HG02610 (cell line): ENCODE results near the gene NRG4.
A peak's percentile ranks its signal among the peaks of the same experiment; 100 is the strongest.
"Not testable (repeated sequence)": the region's sequence is repeated elsewhere in the genome, so short reads cannot be mapped to it uniquely, and the experiment has no call there.

Experiments used
- ATAC-seq: cut with Tn5 transposase; IDR thresholded peaks from one replicate; pipeline ENCODE4 v1.9.1; 2021; ENCODE audit warnings: mild to moderate bottlenecking, moderate library complexity; ENCODE audit not compliant: unreplicated experiment

Gene NRG4

DNA sequence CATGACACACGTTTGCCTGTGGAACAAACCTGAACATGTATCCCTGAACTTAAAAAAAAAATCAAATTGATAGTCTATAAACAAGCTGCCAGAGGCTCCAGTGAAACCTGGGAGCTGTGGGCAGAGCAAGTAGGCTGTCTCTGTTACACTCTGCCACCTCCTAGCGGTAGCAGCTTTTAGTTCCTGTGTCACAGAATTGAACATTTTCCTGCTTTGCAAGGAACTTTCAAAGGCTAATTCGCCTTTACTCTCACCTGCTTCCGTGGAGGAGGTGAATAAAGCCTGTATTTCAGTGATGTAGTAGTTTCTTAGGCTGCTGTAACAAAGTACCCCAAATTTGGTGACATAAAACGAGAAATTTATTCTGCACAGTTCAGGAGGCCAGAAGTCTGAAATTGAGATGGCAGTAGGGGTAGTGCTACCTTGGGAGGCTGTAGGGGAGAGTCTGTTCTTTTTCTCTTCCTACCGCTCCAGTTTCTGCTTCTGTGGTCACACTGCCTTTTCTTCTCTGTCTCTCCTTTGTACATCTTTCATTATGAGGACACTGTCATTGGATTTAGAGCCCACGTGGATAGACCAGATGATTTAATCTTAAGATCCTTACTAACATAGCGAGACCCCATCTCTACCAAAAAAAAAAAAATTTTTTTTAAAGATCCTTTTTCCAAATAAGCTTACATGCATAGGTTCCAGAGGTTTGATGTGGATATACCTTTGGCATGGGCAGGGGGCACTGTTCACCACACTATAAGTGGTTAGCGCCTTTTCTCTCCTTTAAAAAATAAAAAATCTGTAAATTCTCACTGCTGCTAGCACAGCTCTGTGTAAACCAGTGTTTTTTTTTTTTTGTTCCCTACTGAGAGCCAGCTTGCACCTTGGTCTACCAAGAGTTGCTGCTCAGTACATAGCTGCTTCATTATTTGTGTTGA lies 83.3 kb downstream of the NRG4 start:
- ATAC-seq: no peak

DNA sequence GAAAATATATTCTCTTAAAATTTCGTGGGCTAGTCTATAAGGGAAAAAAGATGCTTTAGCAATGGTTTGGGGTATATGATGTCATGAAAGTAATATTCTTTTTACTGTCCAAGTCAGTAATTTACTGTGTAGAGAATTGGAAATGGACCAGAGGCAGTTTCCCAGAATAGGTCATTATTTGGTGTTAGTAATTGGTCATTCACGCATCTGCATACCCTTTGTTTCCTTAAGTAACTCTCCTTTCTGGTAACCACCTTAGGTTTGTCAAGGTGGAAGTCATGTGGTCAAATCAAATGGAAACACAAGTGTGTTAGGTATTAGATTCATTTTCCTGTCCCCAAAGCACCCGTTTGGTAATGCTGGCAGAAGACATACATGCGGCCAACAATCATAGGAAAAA lies 84.6 kb downstream of the NRG4 start:
- ATAC-seq: no peak

DNA sequence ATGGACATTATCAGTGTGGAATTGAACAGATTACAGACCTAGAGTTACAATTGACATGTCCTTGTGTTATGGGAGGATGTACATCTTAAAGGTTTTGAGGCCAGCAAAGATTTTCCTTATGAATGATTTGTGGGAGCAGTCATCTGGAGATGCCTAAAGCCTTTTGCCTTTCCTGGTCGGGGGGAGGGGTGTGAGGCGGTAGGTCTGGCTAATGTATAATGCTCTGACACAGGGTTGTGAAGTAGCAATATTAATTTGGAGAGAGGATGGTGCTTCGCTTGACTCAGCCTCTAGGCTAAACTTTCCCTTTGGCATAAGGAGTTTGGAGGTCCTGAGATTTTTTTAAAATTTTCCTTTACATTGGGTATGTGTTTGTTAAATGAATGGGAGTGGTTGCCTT lies 85.3 kb downstream of the NRG4 start:
- no peak for ATAC-seq

DNA sequence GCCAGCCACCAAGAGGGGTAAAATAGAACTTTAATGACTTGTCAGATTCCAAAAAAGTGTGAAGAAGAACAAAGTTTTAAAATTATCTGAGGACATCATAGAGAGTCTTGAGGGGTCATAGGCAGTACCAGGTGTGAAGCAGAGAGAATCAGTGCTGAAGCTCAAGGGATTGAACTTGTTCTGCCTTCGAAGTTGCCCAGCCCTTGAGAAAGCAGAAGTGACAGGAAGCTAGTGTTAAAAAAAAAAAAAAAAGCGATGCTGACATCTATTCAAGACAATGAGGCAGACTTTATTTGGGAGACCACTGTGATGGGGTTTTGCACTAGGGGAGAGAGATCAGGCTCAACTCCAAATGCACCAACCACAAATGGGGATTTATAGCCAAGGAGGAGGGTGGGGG lies 86.8 kb downstream of the NRG4 start:
- no peak for ATAC-seq

DNA sequence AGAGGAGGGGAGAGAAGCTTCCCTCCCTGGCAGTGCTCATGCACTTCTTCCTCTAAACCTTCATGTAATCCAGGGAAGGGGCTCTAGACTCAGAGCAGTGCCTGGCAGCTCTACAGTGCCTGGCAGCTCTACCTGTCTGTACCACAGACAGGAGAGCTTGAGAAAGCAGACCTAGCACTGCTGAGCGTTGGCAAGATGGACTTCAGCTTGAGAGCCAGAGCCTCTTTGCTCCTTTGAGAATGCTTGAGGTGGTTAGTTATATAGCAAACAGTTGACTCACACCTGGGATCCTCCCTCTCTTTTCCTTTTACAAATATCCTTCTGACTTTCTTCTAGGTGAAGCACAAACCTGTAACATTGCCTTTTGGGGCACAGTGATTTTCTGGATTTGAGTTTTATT lies 87.6 kb downstream of the NRG4 start:
- ATAC-seq: no peak

DNA sequence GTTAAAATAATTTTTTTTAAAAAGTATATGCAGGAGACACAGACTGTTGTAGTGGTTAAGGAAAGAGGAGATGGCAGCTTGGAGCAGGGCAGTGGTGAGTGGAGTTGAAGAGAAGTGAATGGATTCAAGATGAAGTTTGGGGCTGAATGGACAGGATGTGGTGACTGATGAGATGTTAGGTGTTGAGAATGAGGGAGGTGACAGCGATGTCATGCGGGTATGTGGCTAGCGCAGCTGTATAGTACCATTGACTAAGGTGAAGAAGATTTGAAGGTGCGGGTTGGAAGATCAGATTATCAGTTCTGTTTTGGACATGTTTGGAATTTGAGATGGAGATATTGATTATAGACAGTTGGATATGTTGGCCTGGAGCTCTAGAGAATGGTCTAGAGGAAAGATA lies 88.5 kb downstream of the NRG4 start:
- no peak for ATAC-seq

DNA sequence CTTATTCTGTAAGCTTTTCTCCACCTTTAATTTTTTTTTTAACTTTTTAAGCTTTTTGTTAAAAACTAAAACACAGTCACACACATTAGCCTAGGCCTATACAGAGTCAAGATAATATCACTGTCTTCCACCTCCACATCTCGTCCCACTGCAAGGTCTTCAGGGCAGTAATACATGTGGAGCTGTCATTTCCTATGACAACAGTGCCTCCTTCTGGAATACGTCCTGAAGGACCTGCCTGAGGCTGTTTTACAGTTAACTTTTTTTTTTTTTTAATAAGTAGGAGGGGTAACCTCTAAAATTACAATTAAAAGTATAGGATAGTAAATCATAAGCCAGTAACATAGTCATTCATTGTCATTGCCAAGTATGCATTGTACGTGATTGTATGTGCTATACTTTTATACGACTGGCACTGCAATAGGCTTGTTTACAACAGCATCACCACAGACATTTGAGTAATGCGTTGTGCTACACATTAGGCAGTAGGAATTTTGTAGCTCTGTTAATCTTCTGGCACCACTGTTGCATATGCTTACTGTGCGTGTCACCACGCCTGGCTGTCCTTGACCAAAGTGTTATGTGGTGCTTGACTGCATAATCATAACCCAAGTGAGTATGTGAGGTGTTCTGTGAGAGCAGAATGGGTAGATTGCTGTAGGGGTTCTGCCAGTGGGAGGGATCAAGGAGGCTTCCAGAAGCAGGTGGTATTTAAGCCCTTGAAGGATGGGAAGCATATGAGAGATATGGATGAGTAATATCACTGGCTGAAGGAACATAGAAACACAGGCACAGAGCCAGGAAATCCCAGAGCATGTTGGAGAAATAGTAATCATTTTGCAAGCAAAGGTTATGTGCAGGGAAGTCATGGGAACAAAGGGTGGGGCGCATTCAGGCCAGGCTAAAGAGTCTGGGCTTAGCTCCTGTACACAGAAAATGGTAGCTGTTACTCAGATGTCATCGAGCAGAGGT lies 90.2 kb downstream of the NRG4 start:
- no peak for ATAC-seq

DNA sequence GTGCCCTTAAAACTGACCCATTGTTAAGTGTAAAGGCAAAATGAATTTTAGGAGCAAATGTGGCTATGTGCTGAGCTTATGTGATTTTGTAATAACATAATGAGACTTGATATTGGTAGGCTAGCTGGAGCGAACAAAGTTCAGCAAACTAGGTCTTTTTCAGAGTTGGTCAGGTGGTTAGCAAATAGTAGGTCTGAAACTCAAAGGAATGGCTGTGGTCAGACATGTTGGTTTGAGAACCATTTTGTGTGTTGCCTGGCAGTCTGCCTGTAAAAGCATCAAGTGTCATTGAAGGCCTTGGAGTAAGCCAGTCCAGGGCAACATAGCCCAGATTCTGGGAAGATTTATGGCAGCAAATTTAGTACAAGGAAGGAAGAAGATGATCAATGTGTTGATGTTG lies 92.1 kb downstream of the NRG4 start:
- ATAC-seq: no peak

DNA sequence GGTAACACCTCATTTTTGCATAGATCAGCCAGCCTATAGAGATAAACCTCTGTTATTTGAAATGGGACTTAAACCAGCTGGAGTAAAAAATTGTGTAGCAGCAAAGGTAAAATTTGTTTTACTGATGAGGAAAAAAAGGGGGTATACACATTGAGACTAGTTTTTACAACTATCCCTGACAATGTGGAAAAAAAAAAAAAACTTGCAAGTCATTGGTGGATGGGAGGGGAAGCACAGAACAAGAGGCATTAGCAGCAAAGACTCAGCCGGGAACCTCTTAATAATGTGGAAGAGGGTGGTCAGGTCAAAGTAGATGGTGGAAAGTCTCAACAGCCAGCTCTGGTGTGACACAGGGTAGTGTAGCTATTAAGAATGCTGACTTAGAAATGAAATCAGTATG lies 94.1 kb downstream of the NRG4 start:
- ATAC-seq: no peak

DNA sequence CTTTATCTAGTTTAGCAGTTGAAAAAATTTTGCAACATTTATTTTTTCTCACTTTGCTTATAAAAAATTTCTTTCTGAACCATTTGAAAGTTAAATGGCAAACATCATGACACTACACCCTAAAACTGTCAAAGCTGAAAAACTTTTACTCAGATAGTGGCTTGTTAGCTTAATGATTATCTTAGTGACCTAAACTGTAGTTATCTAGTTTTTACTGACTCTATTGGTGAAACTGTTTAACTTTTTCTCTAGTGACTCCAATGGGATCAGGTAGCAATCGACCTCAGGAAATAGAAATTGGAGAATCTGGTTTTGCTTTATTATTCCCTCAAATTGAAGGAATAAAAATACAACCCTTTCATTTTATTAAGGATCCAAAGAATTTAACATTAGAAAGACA lies 95.2 kb downstream of the NRG4 start:
- no peak for ATAC-seq

DNA sequence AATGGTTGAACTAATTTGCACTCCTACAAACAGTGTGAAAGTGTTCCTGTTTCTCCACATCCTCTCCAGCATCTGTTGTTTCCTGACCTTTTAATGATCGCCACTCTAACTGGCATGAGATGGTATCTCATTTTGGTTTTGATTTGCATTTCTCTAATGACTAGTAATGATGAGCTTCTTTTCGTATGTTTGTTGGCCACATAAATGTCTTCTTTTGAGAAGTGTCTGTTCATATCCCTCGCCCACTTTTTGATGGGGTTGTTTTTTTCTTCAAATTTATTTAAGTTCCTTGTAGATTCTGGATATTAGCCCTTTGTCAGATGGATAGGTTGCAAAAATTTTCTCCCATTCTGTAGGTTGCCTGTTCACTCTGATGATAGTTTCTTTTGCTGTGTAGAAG lies 101.9 kb downstream of the NRG4 start:
- not testable (repeated sequence) for ATAC-seq

DNA sequence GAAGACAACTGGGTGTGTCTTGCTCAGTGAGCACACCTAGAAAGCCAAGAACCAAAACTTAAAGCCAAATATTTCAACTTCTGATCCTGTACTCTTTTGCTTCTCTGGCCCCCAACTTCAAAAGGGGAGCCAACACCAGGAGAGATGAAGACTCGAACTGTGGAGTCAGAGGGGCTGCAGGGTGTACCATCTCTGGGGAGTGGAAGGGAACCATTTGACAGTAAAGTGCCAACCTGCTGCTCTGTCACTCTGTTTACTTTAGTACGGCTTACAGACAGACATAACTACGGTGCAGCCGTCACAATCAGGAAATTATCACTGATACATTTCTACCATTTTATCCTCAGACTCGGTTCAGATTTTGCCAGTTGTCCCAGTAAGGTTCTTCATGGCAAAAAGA lies 107.0 kb downstream of the NRG4 start:
- no peak for ATAC-seq

DNA sequence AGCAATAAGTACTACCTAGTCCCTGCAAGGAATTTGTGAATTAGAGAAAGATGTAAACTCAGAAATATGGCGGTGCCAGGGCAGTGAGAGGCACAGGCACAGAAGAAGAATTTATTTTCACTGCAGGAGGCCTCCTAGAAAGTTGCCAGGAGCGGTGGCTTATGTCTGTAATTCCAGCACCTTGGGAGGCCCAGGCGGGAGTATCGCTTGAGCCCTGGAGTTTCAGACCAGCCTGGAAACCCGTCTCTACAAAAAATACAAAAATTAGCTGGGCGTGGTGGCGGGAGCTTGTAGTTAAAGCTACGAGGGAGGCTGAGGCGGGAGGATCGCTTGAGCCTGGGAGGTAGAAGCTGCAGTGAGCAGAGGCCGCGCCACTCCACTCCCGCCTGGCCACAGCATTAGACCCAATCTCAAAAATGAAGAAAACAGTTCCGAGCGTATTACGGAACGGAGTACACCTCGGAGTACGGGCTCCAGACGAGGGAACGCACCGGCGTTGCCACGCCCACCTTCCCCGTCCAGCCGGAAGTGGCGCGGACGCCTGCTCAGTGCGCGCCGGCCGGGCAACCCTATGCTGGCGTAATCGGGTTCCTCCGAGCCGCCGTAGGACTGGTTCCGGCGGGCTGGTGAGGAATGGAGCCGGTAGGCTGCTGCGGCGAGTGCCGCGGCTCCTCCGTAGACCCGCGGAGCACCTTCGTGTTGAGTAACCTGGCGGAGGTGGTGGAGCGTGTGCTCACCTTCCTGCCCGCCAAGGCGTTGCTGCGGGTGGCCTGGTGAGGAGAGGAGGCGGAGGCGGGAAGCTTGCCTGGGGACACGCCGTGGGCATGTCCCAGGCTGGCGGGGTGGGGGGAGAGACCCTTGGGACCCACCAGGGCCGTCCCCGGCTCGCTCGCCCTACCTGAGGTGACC lies 108.6 kb downstream of the NRG4 start, which contains the start of gene FBXO22:
FBXO22 (plus strand) TSS at position 548 of the 909 bp plus-strand sequence; CDS start at position 634, 86 bp downstream.
- peak; percentile 92 for ATAC-seq

DNA sequence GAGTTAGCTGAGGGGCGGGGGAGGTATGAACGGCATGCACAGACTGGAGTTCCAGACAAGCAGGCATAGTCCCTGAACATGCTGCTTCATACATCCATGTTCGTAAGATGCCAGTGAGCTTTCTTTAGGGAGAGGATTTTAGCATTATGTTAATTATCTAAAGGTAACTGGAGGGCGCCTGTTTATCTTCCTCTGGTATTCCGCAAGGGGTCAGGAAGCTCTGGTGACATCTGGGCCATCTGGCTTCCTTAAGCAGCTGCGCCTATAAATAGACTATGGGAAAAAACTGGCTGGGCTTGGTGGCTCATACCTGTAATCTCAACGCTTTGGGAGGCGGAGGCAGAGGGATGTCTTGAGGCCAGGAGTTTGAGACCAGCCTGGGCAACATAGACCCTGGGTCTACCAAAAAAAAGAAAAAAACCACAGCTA lies 110.1 kb downstream of the NRG4 start:
- ATAC-seq: no peak

DNA sequence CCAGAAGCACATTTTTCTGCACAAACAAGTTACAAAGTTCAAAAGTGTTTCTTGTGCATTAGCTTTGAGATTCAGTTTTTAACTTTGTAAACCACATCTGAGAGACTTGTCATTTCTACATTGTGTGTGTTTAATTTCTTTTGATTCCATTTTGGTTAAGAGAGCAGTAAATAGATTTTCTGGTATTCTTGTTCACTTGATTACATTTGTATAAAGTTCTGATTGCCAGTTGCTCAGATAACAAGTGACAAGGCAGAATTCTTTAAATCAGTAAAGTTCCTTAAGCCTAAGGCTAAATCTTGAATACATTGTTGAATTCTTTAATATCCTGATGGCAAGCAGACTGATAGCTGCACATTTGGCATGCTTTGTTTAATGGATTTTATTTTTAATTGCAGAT lies 111.6 kb downstream of the NRG4 start:
- ATAC-seq: no peak

DNA sequence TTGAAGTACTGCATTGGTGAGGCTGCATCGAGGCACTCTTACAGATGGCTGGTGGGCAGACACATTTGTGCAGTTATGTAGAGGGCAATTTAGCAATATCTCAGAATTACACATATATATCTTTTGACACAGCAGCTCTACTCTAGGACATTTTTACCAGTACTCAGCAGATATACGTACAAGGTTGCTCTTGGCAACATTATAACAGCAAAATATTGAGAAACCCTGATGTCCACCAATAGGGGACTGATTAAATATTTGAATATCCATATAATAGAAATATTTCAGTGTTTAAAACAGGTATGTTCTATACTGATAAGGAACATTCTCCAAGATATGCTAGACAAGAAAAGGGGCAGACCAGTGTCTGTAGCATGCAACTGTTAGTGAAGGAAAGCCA lies 116.5 kb downstream of the NRG4 start:
- ATAC-seq: no peak

DNA sequence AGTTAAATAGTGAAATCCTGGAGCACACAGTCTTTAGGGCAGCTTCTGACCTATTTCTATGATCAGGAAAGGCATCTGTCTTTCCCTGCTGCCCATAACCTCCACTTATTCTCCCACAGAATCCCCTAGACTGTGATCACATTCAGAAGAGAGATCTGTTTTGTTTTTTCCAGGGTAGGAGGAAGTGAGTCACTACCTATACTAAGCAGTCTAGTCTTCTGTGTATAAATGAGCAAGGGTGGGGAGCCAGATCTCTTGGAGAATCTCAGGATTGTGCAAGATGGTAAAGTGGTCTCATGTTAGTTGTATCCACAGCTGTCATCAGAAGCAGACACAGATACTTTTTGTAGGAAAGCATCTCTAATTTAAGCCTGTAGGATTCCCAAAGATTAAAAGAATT lies 120.3 kb downstream of the NRG4 start:
- no peak for ATAC-seq
